HG02840 (cell line): ENCODE data around the gene CCM2L.
"Not testable (repeated sequence)": the region's sequence is repeated elsewhere in the genome, so short reads cannot be mapped to it uniquely, and the experiment has no call there.

Experiments used
- ATAC-seq: cut with Tn5 transposase; IDR thresholded peaks from one replicate; pipeline ENCODE4 v1.9.1; 2021; ENCODE audit warnings: mild to moderate bottlenecking, moderate library complexity, moderate number of reproducible peaks; ENCODE audit not compliant: unreplicated experiment, low FRiP score

Gene CCM2L

GRCh38 chr20:32027643-32028042 lies 17.4 kb downstream of the CCM2L start:
- no peak for ATAC-seq

- ATAC-seq = no peak
Measured at GRCh38 chr20:32028647-32029372, 18.6 kb downstream of the CCM2L start.

- ATAC-seq = no peak
Measured at GRCh38 chr20:32029561-32029960, 19.3 kb downstream of the CCM2L start.

GRCh38 chr20:32031007-32031958 lies 21.0 kb downstream of the CCM2L start:
- ATAC-seq = no peak

GRCh38 chr20:32033316-32033715 lies 23.1 kb downstream of the CCM2L start:
- ATAC-seq = no peak

GRCh38 chr20:32033721-32034120 lies 23.5 kb downstream of the CCM2L start:
- not testable (repeated sequence) for ATAC-seq

GRCh38 chr20:32034581-32035425 lies 24.6 kb downstream of the CCM2L start:
- ATAC-seq = no peak

GRCh38 chr20:32035426-32035779 lies 25.2 kb downstream of the CCM2L start:
- no peak for ATAC-seq

GRCh38 chr20:32036252-32036651 lies 26.0 kb downstream of the CCM2L start:
- ATAC-seq = no peak

- ATAC-seq = no peak
Measured at GRCh38 chr20:32036716-32037485, 26.7 kb downstream of the CCM2L start.

GRCh38 chr20:32037929-32038328 lies 27.7 kb downstream of the CCM2L start:
- no peak for ATAC-seq

GRCh38 chr20:32040142-32040953 lies 30.1 kb downstream of the CCM2L start:
- ATAC-seq = no peak

- no peak for ATAC-seq
Measured at GRCh38 chr20:32045999-32046398, 35.8 kb downstream of the CCM2L start.

- ATAC-seq = no peak
Measured at GRCh38 chr20:32050324-32050841, 40.1 kb downstream of the CCM2L start.

GRCh38 chr20:32050851-32051556 lies 40.8 kb downstream of the CCM2L start:
- ATAC-seq = no peak

- no peak for ATAC-seq
Measured at GRCh38 chr20:32051720-32052089, 41.5 kb downstream of the CCM2L start.

GRCh38 chr20:32052090-32052777 lies 42.0 kb downstream of the CCM2L start, which contains the start of gene HCK:
HCK (plus strand) TSS chr20:32052242.
- ATAC-seq = no peak
